HG03565 (cell line): Measurements from ENCODE around the gene GPR101.

Source experiments
- ATAC-seq: cut with Tn5 transposase; IDR thresholded peaks from one replicate; pipeline ENCODE4 v1.9.1; 2021; ENCODE audit warnings: mild to moderate bottlenecking, moderate library complexity; ENCODE audit not compliant: unreplicated experiment

Gene GPR101, protein sequence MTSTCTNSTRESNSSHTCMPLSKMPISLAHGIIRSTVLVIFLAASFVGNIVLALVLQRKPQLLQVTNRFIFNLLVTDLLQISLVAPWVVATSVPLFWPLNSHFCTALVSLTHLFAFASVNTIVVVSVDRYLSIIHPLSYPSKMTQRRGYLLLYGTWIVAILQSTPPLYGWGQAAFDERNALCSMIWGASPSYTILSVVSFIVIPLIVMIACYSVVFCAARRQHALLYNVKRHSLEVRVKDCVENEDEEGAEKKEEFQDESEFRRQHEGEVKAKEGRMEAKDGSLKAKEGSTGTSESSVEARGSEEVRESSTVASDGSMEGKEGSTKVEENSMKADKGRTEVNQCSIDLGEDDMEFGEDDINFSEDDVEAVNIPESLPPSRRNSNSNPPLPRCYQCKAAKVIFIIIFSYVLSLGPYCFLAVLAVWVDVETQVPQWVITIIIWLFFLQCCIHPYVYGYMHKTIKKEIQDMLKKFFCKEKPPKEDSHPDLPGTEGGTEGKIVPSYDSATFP

DNA sequence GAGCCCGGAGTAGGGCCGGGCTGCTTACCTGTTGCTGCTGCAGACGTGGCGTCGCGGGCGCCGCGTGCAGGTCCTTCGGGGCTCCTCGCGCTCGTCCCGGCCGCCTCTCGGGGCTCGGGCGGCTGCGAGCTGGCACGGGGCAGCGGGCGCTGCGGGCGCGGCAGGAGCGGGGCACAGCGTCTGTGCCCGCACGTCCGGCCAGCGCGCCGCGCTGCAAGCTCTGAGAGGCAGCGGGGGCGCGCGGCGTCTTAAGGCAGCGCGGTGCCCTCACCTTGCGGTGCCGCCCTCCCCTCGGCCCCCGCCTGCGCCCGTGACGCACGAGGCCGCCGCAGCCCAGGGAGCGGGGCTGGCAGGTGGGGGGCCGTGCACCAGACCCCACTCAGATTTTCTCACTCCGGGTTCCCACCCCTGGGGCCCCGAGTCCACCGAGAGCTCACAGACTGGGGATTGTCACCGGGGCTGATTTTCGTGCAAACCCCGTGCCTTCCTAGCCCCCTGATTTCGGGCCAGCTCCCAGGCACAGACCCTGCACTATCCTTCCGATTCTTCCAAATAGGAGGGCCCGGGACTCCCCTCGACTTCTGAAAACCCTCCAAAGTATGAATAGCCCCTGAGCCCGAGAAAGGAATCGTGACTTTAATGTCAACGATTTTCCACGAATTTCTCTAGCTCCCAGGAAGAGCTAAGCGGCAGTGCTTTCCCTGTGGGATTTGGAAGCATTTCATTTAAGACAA lies at the start of gene GPR101:
GPR101 (minus strand) TSS at position 222 of the 734 bp plus-strand sequence. CDS start 2,321 bp downstream, outside the sequence.
- no peak for ATAC-seq

GRCh38 chrX:137081239-137081638 lies 47.4 kb upstream of the GPR101 start:
- ATAC-seq, result no peak

DNA sequence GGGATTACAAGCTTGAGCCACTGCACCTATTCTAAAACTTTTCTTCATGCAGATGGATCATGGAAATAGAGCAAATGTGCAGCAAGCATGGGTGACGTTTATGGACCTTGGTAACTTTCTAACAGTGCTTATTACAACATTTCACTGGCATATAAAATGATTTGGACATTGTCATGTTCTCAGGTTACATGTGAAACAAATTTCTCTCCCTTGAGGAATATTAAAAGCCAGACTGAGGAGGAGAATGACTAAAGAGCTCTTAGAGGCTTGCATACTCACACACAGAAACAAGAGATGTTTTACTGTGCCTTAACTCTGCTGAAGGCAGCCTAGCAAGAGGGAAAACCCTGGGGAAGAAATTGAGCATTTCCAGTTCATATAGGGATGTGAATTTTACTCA lies 38.6 kb upstream of the GPR101 start:
- ATAC-seq, result no peak

GRCh38 chrX:137071596-137071995 lies 37.8 kb upstream of the GPR101 start:
- ATAC-seq, result no peak

DNA sequence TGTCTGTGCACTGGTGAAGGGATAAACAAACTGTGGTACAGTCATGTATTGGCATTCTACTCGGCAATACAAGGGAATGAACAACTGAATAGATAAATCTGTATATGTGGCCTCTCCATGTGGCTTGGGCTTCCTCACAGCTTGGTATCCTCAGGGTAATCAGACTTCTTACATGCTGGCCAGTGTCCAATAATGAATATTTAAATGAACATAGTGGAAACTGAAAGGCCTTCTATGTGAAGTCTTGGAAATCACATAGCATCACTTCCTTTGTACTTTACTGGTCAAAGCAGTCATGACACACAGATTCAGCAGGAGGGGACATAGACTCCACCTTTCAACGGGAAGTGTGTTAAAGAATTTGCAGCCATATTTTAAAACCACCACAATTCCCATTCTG lies 33.4 kb upstream of the GPR101 start:
- no peak for ATAC-seq

- ATAC-seq, result no peak
Measured at GRCh38 chrX:137062915-137063617, 29.3 kb upstream of the GPR101 start.

- ATAC-seq, result no peak
Measured at GRCh38 chrX:137058339-137059127, 24.7 kb upstream of the GPR101 start.

GRCh38 chrX:137052643-137053235 lies 18.9 kb upstream of the GPR101 start:
- ATAC-seq, result peak; percentile 12

GRCh38 chrX:137051978-137052642 lies 18.3 kb upstream of the GPR101 start:
- ATAC-seq, result peak; percentile 95

DNA sequence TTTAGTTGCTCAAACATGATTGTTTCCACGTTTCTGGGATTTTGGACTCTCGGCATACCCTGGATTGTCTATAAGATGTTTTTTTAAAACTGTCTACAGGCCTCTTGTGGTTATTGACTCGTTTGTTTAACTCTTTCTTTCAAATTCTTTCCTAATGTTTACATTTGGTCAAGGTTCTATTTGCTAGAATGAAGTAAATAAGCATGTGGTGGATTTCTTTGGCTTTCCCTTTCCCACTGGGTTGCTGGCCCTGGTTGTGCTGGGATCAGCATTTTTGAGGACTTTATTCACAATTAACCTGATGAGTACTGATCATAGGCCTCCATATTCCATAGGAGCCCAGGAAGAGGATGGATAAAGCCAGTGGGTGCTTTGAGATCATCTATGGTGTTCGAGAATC lies 11.1 kb upstream of the GPR101 start:
- ATAC-seq, result no peak

- ATAC-seq, result no peak
Measured at GRCh38 chrX:137043736-137044135, 9.9 kb upstream of the GPR101 start.

DNA sequence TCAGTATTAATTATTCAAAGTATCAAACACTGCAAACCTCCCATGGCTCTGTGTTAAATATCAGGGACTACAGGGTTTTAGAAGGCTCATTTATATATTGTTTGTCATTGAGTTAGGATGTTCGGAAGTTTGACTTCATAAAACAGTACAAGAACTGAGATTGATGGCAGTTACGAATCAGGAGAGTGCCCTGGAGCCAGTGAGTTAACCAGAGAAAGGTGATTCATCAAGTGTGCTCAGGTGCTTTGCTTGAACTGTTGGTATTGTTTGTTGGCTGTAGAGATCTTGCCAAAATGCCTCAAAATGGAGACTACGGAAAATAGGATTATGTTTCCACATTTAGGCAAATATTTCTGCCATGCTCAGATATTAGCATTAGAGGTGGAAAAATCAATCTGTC lies 7.5 kb upstream of the GPR101 start:
- ATAC-seq, result no peak

DNA sequence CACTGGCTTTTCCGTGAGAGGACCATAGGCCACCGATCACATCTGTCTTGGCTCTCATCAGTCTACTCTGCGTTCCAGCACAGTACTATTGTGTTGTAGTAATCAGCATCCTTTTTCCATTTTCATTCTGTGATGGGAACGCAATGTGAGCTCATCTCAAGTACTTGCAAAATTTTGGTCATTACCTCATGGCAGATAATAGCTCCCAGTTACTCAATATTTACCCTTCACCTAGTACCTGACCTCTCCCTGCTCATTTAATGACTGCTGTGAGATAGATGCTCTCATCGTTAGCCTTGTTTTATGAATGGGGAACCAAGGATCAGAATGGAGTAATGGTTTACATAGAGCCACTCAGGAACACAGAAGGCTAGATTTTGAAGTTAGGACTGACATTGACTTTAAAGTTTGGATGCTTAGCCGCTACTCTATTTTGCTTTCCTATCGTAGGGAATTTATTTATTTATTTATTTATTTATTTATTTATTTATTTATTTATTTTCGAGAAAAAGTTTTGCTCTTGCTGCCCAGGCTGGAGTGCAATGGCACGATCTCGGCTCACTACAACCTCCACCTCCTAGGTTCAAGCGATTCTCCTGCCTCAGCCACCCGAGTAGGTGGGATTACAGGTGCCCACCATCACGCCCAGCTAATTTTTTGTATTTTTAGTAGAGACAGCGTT lies 6.5 kb upstream of the GPR101 start:
- no peak for ATAC-seq

GRCh38 chrX:137034508-137034872 lies 695 bp upstream of the GPR101 start:
- no peak for ATAC-seq

- no peak for ATAC-seq
Measured at GRCh38 chrX:137032841-137033773, 688 bp downstream of the GPR101 start.

GRCh38 chrX:137032341-137032694 lies 1.5 kb downstream of the GPR101 start:
- no peak for ATAC-seq

DNA sequence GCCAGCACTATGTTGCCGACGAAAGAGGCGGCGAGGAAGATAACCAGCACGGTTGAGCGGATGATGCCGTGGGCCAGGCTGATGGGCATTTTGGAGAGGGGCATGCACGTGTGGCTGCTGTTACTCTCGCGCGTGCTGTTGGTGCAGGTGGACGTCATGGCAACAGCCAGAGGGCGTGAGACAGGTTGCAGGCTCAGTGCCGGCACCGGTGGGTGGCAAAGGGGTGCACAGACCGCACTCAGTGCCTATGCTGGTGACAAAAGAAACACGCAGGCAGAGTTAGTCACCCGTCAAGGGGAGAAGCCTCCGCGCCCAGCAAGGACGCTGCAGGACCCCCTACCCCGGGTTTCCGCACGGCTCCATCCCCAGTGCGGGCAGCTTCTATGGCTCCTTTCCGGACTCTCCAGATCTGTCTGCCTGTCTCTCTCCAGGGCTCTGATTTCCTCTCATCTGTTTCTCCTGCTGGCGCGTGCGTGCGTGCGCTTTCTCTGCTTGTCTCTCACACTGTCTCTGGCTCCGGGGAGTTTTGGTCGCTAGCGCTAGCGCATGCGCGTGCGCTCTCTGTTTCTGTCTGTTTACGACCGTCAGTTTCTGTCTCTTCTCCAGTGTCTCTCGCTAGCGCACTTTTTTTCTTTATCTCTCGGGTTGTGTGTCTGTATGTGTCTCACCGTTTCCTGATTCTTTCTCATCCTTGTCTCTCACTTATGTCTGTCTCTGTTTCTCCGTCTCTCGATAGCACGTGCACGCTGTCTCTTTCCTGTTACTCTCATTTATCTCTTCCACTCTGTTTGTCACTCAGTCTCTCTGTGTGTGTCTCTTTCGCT lies 2.1 kb downstream of the GPR101 start:
- peak; percentile 87 for ATAC-seq
